Measurements from ENCODE around the gene NHEJ1. TPM values are rescaled to one million over a fixed set of nuclear protein-coding genes. Genes with fewer than 3 reads are reported as not detected.

Gene NHEJ1
- total RNA-seq, 1 donor from 2014 or later, result 18.8 TPM

DNA sequence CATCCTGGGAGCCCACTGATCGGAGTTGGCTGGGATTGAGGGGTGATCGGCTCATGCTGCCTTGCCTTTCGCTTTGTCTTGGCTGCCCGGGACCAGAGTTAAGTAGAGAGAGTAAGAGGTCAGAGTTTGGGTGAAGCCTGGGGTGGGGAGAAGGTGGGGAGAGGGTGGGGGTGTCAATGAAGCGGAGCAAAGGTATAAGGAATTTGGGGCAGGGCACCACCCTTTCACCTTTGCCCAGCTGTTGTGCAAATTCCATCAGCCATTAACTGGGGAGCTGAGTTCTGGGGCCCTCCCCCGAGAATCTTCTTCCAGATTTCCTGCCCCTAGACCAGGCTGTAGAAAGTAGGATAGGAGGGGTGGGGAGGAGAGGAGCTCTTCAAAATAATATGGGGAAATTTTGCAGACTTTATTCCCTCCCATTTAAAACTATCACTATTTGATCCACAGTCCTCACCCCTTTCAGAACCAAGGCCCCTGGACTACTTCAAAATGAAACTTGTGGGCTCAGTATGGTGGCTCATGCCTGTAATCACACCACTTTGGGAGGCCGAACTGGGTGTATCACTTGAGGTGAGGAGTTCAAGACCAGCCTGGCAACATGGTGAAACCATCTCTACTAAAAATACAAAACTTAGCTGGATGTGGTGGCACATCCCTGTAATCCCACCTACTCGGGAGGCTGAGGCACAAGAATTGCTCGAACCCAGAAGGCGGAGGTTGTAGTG lies 9.5 kb upstream of the NHEJ1 start, which contains the start of gene SLC23A3:
Gene SLC23A3, minus strand, starts transcription at position 100 of the 725 bp plus-strand sequence. Its CDS starts 45 bp downstream, at position 55.
- intact Hi-C loops (cut with micrococcal nuclease), result no loop called here

DNA sequence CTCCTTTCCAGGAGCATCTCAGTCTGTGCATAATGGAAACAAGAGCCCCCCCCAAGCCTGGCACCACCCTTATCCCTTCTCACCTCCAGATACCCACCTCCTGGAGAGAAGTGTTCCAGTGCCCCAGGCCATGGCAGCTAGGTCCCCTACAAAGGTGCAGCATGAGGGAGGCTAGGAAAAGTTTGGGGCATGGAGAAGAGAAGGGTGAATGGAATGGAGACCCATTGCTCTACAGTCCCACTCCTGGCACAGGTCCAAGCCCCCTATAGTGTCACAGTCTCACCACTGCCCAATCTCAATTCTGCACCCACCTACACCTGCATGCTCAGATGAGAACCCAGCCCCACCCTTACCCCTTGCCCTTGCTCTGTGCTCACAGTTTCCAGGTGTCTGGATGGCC lies 8.3 kb upstream of the NHEJ1 start:
- intact Hi-C loops (cut with micrococcal nuclease), result no loop called here

DNA sequence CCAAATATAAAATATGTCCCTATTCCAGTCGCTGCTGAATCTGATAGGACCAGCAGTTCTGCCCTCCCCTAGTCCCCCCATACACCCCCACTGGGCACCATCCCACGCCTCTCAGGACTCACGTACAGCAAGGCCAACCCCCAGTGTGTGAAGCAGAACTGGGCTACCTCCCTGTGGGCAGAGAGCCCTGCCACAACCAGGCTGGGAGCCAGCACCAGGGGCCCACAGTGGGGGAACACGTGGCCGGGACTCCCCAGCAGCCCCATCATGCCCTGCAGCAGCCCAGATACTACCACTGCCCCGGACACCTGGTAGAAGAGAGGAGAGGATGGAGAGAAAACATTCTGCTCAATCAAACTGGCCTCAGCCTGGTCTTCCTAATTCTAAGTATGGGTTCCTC lies 7.9 kb upstream of the NHEJ1 start:
- intact Hi-C loops (cut with micrococcal nuclease), result no loop called here

DNA sequence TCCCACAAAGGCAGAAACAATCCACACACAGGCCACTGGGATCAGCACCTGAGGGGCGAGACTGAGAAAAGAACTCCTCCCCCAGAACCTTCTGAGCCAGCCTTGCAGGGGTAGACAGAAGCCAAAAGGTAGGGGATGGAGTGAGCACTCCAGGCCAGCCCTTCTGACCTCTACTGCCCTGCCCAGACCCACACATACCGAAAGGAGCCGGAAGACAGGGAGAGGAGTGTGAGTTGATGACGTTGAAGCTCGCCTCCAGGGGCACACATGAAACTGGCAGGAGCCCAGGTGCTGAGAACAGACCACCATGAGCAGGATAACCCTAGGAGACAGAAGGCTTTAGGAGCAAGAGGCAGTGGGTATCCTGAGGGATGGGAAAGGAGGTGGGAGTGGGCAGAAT lies 7.4 kb upstream of the NHEJ1 start:
- intact Hi-C loops (cut with micrococcal nuclease), result no loop called here

- intact Hi-C loops (cut with micrococcal nuclease), result no loop called here
Measured at GRCh38 chr2:219165058-219165911, 4.7 kb upstream of the NHEJ1 start.

DNA sequence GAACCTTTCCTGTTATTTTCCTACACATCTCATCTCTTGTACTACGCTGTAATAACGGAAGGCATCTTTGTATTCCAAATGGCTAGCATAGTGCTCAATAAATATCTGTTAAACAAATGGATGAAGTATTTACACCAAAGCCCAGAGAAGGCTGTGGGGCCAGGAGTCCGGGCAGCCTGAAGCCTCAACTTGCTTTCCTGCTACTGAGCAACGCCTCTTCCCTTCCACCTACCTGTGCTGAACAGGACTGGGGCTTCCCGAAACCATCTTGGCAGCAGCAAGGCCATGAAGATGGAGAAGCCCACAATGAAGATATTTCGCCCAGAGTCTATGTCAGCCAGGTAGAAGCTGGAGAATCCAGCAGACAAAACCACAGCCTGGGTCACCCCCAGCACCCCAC lies 2.5 kb upstream of the NHEJ1 start:
- intact Hi-C loops (cut with micrococcal nuclease), result no loop called here

- intact Hi-C loops (cut with micrococcal nuclease), result loop anchor here (2.0 kb wide), 3 partner anchors 58 to 382 kb away; partner anchors contain the start of genes ABCB6 and CHPF
Measured at GRCh38 chr2:219161097-219161496, 482 bp upstream of the NHEJ1 start.

GRCh38 chr2:219159771-219160185 lies 837 bp downstream of the NHEJ1 start:
- intact Hi-C loops (cut with micrococcal nuclease), result loop anchor here (1.0 to 2.0 kb wide), 12 partner anchors 12 to 383 kb away; partner anchors contain the start of genes ABCB6, ANKZF1, ATG9A and CHPF

GRCh38 chr2:219158586-219158985 lies 2.0 kb downstream of the NHEJ1 start:
- intact Hi-C loops (cut with micrococcal nuclease), result no loop called here

GRCh38 chr2:219158025-219158424 lies 2.6 kb downstream of the NHEJ1 start:
- intact Hi-C loops (cut with micrococcal nuclease), result no loop called here

DNA sequence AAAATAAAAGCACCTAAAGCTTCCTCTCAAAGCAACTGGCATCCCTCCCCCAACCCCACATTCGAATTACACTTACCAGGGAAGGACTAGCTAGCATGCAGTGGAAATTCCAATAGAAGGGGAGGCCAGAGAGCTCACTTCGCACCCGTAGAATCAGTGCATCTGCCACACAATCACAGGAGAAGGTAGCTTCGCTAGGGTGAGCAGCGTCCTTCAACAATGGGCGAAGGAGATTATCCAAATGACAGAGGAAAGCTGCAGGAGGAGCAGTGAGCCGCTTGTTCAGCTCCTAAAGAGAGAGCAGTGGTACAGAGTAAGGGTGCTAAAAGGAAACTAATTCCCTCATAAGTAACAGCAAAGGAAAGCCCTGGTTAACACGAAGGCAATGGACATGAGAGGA lies 3.2 kb downstream of the NHEJ1 start:
- intact Hi-C loops (cut with micrococcal nuclease), result no loop called here

DNA sequence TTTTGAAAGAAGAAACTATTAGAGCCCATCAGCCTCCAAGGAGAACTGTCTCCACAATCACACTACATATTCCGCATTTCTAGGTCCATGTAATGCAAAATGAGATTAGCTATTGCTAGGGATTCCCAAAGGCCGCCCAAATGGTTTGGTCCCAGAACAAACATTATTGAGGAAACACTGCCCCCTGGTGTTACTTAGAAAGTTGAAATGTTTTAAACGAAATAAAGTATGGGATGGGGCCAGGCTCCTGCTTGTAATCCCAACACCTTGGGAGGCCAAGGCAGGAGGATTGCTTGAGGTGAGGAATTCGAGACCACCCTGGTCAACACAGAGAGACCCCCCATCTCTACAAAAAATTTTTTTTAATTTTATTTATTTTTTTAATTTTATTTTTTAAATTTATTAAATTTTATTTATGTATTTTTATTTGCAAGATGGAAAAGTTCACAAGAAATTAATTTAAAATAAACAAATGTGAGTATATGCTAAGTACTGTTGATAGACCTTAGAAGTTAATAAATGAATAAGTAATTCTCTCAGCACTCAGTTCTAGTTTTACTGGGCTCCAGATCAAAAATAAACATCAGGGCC lies 5.5 kb downstream of the NHEJ1 start:
- intact Hi-C loops (cut with micrococcal nuclease), result loop anchor here (1.0 kb wide), 2 partner anchors 97 to 126 kb away; no protein-coding TSS in a partner anchor

DNA sequence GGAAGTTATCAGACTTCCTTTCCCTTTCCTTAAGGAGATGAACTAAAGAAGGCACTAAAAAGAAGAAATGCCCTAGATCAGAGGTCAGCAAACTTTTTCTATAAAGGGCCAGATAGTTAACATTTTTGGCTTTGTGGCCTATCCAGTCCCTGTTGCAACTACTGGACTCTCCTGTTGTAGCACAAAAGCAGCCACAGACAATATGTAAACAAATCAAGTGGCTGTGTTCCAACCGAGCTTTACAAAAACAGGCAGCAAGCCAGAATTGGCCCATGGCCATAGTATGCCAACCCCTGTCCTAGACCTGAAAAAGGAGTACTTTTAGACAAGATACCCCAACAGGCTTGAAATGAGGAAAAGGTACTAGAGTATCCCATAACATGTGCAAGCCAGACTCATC lies 10.9 kb downstream of the NHEJ1 start:
- intact Hi-C loops (cut with micrococcal nuclease), result no loop called here

DNA sequence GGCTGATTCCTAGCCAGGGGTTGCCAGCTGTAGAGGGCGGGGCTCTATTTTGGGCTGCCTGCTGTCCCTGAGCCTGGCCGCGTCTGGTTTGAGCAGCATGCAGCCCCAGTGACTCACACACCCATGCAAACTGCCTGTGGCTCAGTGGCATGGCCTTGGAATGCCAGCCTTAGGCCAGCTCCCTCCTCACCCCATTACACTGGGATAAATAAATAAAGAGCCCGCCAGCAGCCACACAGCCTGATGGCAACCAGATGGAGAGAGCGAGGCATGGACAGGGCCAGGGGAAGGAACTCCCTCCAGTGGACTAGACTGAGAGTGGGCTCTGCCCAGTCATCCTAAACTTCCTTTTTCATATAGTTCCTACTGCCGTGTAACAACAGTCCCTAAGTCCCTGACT lies 18.3 kb downstream of the NHEJ1 start:
- intact Hi-C loops (cut with micrococcal nuclease), result no loop called here

- intact Hi-C loops (cut with micrococcal nuclease), result no loop called here
Measured at GRCh38 chr2:219140722-219141121, 19.9 kb downstream of the NHEJ1 start.

- intact Hi-C loops (cut with micrococcal nuclease), result no loop called here
Measured at GRCh38 chr2:219133976-219134375, 26.6 kb downstream of the NHEJ1 start.

GRCh38 chr2:219131744-219132143 lies 28.9 kb downstream of the NHEJ1 start:
- intact Hi-C loops (cut with micrococcal nuclease), result no loop called here

DNA sequence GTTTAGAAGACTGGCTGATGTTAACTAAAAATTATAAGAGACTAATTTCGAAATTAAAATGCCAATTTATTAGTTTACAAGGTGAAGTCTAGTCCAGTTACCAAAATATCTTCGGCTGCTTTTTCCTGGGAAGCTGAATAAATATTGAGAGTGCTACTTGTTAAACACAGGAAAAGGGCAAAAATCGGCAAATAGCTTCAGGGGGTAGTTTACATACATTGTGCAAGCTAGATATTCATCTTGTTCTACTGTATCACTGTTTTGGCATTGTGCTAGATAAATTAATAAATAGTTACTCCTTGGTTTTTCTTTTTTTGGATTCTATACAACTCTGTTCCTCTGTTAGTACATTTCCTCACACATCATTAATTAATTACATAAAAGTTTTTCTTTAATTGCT lies 29.3 kb downstream of the NHEJ1 start:
- intact Hi-C loops (cut with micrococcal nuclease), result no loop called here

DNA sequence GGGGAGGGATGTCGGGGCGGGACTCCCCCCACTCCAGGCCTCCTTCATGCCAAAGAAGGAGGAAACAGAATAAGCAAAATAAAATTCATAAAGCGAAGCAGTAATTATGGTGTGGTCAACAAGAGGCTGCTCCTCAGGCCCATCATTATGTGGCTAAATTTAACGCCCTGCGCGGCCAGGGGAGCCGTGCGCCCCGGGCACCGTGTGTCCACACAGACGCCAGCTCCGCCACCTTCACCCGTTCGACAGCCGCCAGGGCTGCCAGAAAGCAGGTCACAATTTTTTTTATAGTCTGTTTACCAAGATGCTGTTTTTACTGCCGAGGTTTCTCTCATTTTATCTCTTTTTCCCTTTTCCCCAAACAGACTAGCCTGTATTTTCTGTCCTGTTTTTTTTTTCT lies 31.0 kb downstream of the NHEJ1 start:
- intact Hi-C loops (cut with micrococcal nuclease), result no loop called here

- intact Hi-C loops (cut with micrococcal nuclease), result no loop called here
Measured at GRCh38 chr2:219128396-219128795, 32.2 kb downstream of the NHEJ1 start.

- intact Hi-C loops (cut with micrococcal nuclease), result no loop called here
Measured at GRCh38 chr2:219127037-219127635, 33.5 kb downstream of the NHEJ1 start.

Data from T-helper 2 cell treated with Interferon-gamma antibody and Interleukin-4, amounts not matched to agents 100 ng/mL and 5 ng/mL, for 36 hours (primary cell).